Skin epidermis (tissue), 12 donors: ENCODE results near the gene LIPT2.
A peak's percentile ranks its signal among the peaks of the same experiment; 100 is the strongest.

Experiments used
- H3K27ac ChIP-seq, 21 experiments: fragments of 200-600 bp; sonication (generic) in 11 of 21; one replicate each; pipeline ENCODE4 v1.5.0; 2020; ENCODE audit warnings: mild to moderate bottlenecking in 3 of 21, inconsistent platforms in 2 of 21, moderate library complexity in 2 of 21
- H3K4me3 ChIP-seq, 7 experiments: fragments of 200-600 bp; sonication (generic) in 2 of 7; one replicate each; pipeline ENCODE4 v1.5.0; 2020; ENCODE audit warnings: inconsistent platforms in 2 of 7, mild to moderate bottlenecking in 2 of 7, moderate library complexity in 1 of 7

Gene LIPT2

GRCh38 chr11:74505911-74506310 lies 12.4 kb upstream of the LIPT2 start:
- Histone ChIP-seq H3K4me3 (no peak overlapping the region), H3K27ac (no peak overlapping the region)

- no peak overlapping the region for H3K4me3 ChIP-seq
- peak overlapping the region in 6 of 21 experiments; percentile 3 to 67 (median 41) for H3K27ac ChIP-seq
Measured at GRCh38 chr11:74504100-74504691, 10.7 kb upstream of the LIPT2 start.

GRCh38 chr11:74494916-74495315 lies 1.4 kb upstream of the LIPT2 start:
- Histone ChIP-seq H3K27ac (peak overlapping the region in 1 of 21 experiments; percentile 99), H3K4me3 (no peak overlapping the region)

GRCh38 chr11:74493791-74494630 lies 487 bp upstream of the LIPT2 start:
- Histone ChIP-seq H3K4me3 (peak overlapping the region; percentile 62 to 97 (median 93)), H3K27ac (peak overlapping the region; percentile 83 to 100 (median 98))

- H3K4me3 ChIP-seq: no peak overlapping the region
- peak overlapping the region in 2 of 21 experiments; percentile 99 to 100 for H3K27ac ChIP-seq
Measured at GRCh38 chr11:74492084-74492483, 1.4 kb downstream of the LIPT2 start.

- H3K4me3 ChIP-seq: no peak overlapping the region
- H3K27ac ChIP-seq: no peak overlapping the region
Measured at GRCh38 chr11:74490941-74491340, 2.6 kb downstream of the LIPT2 start.

- Histone ChIP-seq H3K27ac (no peak overlapping the region), H3K4me3 (no peak overlapping the region)
Measured at GRCh38 chr11:74487875-74488274, 5.6 kb downstream of the LIPT2 start.

- H3K27ac ChIP-seq: no peak overlapping the region
Measured at GRCh38 chr11:74485868-74486267, 7.7 kb downstream of the LIPT2 start.

GRCh38 chr11:74480688-74481417 lies 12.7 kb downstream of the LIPT2 start:
- H3K27ac ChIP-seq: no peak overlapping the region
- no peak overlapping the region for H3K4me3 ChIP-seq

More at GRCh38 chr11:74485868-74486267, 7.7 kb downstream of the LIPT2 start:
- no peak overlapping the region for H3K4me3 ChIP-seq

GRCh38 chr11:74479732-74480123 lies 13.8 kb downstream of the LIPT2 start:
- Histone ChIP-seq H3K27ac (no peak overlapping the region), H3K4me3 (no peak overlapping the region)

GRCh38 chr11:74478877-74479731 lies 14.4 kb downstream of the LIPT2 start:
- Histone ChIP-seq H3K27ac (no peak overlapping the region), H3K4me3 (no peak overlapping the region)

- no peak overlapping the region for H3K4me3 ChIP-seq
Measured at GRCh38 chr11:74476536-74476935, 17.0 kb downstream of the LIPT2 start.

GRCh38 chr11:74474316-74474715 lies 19.2 kb downstream of the LIPT2 start:
- no peak overlapping the region for H3K4me3 ChIP-seq
- H3K27ac ChIP-seq: no peak overlapping the region

More at GRCh38 chr11:74476536-74476935, 17.0 kb downstream of the LIPT2 start:
- H3K27ac ChIP-seq: no peak overlapping the region

GRCh38 chr11:74473382-74474173 lies 19.9 kb downstream of the LIPT2 start:
- H3K27ac ChIP-seq: no peak overlapping the region
- no peak overlapping the region for H3K4me3 ChIP-seq

GRCh38 chr11:74471668-74472429 lies 21.7 kb downstream of the LIPT2 start:
- Histone ChIP-seq H3K27ac (no peak overlapping the region), H3K4me3 (no peak overlapping the region)

GRCh38 chr11:74471037-74471436 lies 22.5 kb downstream of the LIPT2 start:
- Histone ChIP-seq H3K27ac (no peak overlapping the region), H3K4me3 (no peak overlapping the region)

GRCh38 chr11:74470526-74470925 lies 23.0 kb downstream of the LIPT2 start:
- H3K4me3 ChIP-seq: no peak overlapping the region
- no peak overlapping the region for H3K27ac ChIP-seq

- H3K4me3 ChIP-seq: no peak overlapping the region
- no peak overlapping the region for H3K27ac ChIP-seq
Measured at GRCh38 chr11:74468936-74469335, 24.6 kb downstream of the LIPT2 start.
